Suppressor macrophage (primary cell): ENCODE data around the gene KRTAP4-11.
"Not testable (repeated sequence)": the region's sequence is repeated elsewhere in the genome, so short reads cannot be mapped to it uniquely, and the experiment has no call there.

Experiments used
- DNase-seq, 4 experiments: peaks; one replicate each; pipeline ENCODE4 v3.0.0-alpha.2; 2020 to 2022

KRTAP4-11 gene

DNA sequence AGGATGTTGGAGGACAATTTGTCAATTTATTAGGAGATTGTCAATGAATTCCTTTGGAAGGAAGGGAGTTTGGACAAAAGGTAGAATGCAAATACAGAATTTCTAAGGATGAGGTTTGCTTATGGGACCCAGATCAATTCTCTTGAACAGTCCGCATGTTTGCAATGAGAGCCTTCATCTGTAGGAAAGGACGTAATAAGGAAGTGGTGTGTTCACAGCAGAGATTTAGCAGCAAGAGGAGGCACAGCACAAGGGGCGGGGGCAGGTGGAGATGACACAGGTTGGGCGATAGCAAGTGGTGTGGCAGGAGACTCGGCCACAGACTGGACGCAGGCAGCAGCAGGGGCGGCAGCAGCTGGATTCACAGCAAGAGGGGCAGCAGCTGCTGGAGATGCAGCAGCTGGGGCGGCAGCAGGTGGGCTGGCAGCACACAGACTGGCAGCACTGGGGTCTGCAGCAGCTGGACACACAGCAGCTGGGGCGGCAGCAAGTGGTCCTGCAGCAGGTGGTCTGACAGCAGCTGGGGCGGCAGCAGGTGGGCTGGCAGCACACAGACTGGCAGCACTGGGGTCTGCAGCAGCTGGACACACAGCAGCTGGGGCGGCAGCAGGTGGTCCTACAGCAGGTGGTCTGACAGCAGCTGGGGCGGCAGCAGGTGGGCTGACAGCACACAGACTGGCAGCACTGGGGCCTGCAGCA is 5.3 kb upstream of the KRTAP4-11 start:
- not testable (repeated sequence) for DNase-seq

DNA sequence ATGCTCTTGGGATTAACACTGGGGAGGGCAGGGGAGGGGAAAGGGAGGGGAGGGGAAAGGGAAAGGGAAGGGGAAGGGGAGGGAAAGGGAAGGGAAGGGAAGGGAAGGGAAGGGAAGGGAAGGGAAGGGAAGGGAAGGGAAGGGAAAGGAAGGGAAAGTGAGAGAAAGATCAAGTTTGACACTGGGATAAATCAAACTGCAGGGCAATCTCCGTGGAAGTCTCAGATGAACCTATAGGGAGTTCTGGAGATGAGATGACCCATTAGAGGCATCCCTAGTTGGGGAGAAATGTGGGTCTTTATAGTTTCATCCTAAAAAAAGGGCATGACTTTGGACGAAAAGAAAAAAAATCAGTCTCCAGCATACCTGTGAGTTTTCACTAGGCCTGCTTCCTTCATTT is 3.6 kb upstream of the KRTAP4-11 start:
- DNase-seq: no peak

DNA sequence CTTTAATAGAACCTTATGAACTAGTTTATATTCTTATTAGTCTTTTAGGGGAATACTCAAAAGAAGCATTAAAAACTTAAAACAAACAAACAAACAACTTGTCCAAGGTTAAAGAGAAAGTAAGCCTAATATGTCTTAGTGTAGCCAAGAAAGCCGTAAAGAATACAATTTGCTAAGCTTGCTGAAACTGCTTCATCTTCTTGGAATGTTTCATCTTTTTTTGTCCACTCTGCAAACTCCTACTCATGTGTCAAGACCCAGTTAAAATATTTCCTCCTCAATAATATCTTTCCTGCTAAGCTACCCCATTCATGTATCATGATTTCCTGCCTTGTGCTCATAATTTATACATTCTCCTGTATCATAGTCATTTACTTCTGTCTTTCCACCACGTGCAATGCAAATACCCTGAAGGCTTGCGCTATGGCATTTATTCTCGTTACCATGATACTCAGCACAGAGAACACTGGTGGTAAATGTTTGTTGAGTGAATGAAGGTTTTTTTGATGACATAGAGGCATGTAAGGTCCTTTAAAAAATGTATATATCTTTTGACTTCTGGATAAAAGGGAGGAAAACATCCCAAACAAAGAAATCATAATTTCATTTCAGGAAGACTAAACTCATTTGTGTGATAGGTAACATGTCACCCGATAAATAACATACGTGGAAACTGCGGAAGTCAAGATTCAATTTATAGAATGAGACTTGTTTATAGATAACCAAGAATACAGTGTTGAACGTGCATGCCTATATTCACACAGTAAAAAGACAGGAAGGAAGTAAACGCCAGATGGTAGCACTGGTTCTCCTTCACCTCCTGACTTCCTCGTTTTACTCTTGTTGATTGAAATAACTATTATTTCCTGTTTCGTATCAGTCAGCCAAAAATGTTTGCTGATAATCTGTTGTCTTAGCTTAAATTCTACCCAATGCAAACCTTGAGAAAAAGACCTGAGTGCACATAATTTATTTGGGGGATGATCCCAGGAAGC is 1.8 kb upstream of the KRTAP4-11 start:
- peak in 3 of 4 experiments; percentile 14 to 52 (median 48) for DNase-seq

DNA sequence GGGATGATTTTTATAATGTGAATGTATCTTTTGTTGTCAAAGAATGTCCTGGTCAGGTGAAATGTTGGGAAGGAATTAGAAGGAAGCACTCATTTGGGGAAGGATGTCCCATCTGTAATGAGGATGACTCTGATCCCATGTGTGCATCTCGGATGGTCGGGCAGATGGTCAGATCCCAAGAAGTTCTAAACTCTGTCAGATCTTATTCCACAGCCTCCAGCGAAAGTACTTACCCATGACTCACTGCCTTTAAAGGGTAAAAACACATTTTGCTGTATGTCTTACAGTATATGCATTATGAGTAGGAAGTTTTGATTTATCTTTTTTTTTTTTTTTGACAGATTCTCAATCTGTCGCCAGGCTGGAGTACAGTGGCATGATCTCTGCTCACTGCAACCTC is 548 bp upstream of the KRTAP4-11 start:
- DNase-seq: no peak

DNA sequence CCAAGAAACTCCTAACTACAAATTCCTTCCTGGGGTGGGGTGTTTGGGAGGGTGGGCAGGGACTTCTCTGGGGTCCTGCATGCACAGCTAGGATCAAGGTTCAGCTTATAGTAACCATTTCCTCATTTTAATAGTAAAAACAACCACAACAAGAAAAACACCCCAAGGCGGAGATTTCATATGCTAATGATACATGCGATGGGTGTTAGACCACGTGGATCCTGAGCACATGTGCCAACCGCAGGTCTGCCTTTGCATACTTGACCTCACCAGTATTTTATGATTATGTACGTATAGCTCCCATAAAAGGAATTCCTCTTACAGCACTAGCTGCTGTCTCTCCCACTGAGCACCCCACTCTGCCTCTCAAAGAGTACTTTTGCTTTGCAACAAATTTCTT is 1.9 kb downstream of the KRTAP4-11 start:
- peak; percentile 17 to 59 (median 54) for DNase-seq

DNA sequence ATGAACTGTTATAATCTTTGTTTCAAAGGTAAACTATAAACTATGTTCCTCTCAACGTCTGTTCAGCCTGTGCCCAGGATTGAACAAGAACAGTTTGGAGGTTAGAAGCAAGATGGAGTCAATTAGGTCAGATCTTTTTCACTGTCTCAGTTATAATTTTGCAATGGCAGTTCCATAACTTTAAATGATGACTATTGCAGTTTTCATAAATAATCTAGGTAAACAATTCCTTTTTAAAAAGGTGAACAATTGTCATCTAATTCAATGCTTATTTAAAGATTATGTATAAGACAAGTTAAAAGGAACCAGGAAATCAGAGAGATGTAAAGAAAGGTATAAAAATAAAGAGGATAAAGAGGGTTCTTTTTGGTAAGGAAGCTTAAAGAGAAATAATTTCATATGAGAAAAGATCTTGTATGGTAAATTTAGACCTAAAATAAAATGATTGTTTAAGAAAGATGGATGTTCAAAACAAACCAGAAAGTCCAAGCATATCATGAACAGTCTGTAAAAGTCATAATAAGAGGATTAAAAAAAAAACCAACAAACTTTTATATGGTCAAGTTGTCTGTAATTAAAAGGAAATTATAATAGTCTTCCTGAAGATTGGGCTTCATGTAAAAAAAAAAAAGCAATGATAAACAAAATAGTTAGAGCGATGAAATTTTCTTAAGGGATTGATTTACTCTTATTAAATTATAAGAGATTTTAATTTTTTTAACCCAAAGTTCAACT is 6.9 kb downstream of the KRTAP4-11 start:
- no peak for DNase-seq

DNA sequence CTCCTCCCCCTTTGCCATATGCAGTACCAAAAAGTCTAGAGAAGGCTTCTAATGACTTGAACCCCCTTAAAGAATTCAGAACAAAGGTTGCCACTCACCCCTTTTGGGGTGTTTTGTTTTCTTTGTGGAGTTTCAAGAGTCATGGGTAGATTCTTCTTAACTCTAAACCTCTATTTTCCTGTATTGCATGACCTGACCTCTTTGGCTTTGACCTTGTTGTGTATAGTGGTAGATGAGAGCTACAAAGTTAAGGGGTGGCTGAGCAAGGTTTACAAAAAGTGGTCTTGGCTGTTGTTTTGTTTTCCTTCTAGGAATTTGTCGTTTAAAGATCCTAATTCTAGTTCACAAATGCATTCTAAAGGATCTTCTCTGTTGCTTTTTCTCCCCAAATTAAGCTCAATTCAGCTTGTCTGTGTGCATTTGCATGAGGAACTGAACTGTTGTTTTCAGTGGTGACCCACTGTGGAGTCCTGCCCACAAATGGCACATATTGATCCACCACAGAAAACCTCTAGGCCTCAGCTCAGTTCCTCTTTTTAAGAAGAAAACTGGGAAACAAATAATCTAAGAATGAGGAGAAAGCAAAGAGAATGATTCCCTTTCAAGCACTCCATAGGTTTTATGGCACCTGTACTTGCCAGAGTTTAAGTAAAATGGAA is 9.3 kb downstream of the KRTAP4-11 start:
- not testable (repeated sequence) for DNase-seq

DNA sequence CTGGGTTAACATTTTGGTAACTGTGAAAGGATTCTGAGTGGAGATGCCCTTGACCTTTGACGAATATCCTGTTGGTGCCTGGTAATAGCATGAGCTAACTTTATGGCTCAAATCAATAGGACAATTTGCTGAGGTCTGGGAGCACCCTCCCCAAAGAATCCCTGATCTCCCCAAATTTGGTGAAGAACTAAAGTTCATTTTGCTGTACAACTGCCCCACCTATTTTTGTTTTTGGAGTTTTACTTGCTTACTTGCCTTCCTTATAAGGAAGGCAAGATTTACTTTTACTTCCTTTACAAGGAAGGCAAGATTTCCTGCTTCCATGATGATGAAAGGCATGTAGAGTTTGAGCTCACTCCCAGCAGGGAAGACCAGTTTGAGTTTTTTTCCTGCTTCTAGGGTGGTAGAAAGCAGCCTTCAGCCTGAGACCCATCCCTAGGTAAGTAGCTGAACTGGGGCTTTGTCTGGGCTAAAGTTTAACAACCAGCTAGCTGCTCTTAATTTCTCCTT is 10.2 kb downstream of the KRTAP4-11 start:
- peak in 2 of 4 experiments; percentile 8 to 34 for DNase-seq

DNA sequence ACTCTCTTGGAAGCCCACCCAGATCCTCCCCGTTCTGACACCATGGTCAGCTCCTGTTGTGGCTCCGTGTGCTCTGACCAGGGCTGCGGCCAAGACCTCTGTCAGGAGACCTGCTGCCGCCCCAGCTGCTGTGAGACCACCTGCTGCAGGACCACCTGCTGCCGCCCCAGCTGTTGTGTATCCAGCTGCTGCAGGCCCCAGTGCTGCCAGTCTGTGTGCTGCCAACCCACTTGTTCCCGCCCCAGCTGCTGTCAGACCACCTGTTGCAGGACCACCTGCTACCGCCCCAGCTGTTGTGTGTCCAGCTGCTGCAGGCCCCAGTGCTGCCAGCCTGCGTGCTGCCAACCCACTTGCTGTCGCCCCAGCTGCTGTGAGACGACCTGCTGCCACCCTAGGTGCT is 12.8 kb downstream of the KRTAP4-11 start, which contains the start of gene KRTAP4-9:
TSS of gene KRTAP4-9 (plus strand) at position 43 of the 400 bp plus-strand sequence. CDS start at position 43, 0 bp downstream.
- not testable (repeated sequence) for DNase-seq

DNA sequence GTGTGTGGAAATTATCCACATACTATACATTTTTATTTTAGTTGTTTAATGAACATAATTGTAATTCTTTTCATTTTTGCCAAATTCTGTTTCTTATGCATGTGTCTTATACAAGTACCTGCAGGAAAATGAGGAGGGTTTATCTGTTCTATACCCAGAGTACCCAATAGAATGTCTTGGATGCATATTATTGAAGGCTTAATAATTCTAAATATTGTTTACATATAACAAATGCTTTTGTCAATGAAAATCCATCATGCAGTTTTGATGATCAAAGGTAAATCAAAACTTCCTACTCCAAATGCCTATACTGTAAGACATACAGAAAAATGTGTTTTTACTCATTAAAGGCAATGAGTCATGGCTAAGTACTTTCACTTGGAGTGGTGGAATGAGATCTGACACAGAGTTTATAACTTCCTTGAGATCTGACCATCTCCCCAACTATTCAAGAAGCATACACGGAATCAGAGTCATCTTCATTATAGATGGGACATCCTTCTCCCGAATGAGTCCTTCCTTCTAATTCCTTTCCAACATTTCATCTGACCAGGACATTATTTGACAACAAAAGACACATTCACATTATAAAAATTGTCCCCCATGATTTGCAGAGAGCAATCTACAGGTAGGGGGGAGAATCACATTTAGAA is 13.7 kb downstream of the KRTAP4-11 start:
- not testable (repeated sequence) for DNase-seq

DNA sequence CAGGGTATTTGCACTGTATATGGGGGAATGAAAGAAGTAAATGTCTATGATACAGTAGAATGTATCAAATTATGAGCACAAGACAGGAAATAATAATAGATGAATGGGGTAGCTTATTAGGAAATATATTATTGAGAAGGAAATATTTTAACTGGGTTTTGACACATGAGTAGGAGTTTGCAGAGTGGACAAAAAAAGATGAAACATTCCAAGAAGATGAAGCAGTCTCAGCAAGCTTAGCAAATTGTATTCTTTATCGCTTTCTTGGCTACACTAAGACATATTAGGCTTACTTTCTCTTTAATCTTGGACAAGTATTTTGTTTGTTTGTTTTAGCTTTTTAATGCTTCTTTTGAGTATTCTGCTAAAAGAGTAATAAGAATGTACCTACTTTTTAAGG is 14.3 kb downstream of the KRTAP4-11 start:
- no peak for DNase-seq

DNA sequence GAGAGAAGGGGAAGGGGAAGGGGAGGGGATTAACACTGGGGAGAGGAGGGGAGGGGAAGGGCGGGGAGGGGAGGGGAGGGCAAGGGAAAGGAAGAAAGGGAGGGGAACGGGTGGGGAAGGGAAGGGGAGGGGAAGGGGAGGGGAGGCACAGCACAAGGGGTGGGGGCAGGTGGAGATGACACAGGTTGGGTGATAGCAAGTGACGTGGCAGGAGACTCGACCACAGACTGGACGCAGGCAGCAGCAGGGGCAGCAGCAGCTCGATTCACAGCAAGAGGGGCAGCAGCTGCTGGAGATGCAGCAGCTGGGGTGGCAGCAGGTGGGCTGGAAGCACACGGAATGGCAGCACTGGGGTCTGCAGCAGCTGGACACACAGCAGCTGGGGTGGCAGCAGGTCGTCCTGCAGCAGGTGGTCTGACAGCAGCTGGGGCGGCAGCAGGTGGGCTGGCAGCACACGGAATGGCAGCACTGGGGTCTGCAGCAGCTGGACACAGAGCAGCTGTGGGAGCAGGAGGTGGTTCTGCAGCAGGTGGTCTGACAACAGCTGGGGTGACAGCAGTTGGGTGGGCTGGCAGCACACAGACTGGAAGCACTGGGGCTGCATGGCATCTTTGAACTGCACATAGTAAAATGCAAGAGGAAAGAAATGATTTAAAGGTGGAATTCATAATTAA is 16.4 kb downstream of the KRTAP4-11 start, which contains the start of gene KRTAP4-16:
TSS of gene KRTAP4-16 (minus strand) at position 624 of the 674 bp plus-strand sequence. CDS start at position 624, 0 bp downstream.
- no peak for DNase-seq

DNA sequence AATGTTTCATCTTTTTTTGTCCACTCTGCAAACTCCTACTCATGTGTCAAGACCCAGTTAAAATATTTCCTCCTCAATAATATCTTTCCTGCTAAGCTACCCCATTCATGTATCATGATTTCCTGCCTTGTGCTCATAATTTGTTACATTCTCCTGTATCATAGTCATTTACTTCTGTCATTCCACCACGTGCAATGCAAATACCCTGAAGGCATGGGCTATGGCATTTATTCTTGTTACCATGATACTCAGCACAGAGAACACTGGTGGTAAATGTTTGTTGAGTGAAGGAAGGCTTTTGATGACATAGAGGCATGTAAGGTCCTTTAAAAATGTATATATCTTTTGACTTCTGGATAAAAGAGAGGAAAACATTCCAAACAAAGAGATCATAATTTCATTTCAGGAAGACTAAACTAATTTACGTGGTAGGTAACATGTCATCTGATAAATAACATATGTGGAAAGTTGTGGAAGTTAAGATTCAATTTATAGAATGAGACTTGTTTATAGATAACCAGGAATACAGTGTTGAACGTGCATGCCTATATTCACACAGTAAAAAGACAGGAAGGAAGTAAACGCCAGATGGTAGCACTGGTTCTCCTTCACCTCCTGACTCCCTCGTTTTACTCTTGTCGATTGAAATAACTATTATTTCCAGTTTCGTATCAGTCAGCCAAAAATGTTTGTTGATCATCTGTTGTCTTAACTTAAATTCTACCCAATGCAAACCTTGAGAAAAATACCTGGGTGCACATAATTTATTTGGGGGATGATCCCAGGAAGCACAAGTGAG is 18.3 kb downstream of the KRTAP4-11 start:
- peak in 1 of 4 experiments; percentile 3 for DNase-seq

DNA sequence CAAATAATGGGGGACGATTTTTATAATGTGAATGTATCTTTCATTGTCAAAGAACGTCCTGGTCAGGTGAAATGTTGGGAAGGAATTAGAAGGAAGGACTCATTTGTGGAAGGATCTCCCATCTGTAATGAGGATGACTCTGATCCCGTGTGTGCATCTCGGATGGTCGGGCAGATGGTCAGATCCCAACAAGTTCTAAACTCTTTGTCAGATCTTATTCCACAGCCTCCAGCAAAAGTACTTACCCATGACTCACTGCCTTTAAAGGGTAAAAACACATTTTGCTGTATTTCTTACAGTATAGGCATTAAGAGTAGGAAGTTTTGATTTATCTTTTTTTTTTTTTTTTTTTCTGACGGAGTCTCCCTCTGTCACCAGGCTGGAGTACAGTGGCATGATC is 19.7 kb downstream of the KRTAP4-11 start:
- DNase-seq: no peak

DNA sequence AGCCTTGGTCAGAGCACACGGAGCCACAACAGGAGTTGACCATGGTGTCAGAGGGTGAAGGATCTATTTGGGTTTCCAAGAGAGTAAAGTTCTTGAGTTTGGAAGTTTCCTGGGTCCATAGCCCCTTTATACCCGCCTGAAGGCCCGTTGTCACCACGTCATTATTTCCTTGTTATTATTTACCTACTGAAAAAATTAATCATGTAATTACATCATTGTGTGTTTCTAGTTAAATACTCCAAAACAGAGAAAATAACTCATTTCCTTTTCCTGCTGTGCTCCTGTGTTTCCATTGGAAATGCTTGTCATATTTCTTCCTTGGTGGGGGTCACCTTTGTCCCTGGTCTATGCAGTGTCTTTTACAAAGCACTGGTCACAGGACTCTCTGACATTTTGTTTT is 20.1 kb downstream of the KRTAP4-11 start, which contains the start of gene KRTAP4-8:
TSS of gene KRTAP4-8 (minus strand) at position 101 of the 400 bp plus-strand sequence. CDS start at position 43, 58 bp downstream.
- no peak for DNase-seq

DNA sequence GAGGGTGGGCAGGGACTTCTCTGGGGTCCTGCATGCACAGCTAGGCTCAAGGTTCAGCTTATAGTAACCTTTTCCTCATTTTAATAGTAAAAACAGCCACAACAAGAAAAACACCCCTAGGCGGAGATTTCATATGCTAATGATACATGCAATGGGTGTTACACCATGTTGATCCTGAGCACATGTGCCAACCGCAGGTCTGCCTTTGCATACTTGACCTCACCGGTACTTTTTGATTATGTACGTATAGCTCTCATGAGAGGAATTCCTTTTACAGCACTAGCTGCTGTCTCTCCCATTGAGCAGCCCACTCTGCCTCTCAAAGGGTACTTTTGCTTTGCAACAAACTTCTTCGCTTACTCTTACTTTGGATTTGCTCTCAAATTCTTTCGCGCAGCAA is 22.1 kb downstream of the KRTAP4-11 start:
- no peak for DNase-seq

DNA sequence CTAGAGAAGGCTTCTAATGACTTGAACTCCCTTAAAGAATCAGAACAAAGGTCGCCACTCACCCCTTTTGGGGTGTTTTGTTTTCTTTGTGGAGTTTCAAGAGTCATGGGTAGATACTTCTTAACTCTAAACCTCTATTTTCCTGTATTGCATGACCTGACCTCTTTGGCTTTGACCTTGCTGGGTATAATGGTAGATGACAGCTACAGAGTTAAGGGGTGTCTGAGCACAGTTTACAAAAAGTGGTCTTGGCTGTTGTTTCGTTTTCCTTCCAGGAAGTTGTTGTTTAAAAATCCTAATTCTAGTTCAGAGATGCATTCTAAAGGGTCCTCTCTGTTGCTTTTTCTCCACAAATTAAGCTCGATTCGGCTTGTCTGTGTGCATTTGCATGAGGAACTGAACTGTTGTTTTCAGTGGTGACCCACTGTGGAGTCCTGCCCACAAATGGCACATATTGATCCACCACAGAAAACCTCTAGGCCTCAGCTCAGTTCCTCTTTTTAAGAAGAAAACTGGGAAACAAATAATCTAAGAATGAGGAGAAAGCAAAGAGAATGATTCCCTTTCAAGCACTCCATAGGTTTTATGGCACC is 29.3 kb downstream of the KRTAP4-11 start:
- DNase-seq: not testable (repeated sequence)

DNA sequence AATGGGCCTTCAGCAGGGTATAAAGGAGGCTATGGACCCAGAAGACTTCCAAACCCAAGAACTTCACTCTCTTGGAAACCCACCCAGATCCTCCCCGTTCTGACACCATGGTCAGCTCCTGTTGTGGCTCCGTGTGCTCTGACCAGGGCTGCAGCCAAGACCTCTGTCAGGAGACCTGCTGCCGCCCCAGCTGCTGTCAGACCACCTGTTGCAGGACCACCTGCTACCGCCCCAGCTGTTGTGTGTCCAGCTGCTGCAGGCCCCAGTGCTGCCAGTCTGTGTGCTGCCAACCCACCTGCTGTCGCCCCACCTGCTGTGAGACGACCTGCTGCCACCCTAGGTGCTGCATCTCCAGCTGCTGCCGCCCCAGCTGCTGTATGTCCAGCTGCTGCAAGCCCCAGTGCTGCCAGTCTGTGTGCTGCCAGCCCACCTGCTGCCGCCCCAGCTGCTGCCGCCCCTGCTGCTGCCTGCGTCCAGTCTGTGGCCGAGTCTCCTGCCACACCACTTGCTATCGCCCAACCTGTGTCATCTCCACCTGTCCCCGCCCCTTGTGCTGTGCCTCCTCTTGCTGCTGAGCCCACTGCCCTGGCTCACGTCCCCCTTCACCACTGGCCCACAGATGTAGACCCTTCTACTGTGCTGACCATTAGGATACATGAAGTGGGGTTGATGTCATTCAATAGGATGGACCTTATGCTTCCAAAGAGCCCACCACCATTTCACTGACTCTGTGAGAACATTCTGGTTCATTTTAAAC is 33.9 kb downstream of the KRTAP4-11 start, which contains the start of gene KRTAP4-7:
TSS of gene KRTAP4-7 (plus strand) at position 51 of the 757 bp plus-strand sequence. CDS start at position 108, 57 bp downstream.
- DNase-seq: not testable (repeated sequence)
